GM12878 (cell line): Measurements from ENCODE around the gene BRD3. TPM values are rescaled to one million over a fixed set of nuclear protein-coding genes. Genes with fewer than 3 reads are reported as not detected.

Experiments
- ASH2L ChIP-seq: fragments of 300-600, 200-600 bp; sonication (generic); IDR thresholded peaks from 2 replicates; pipeline ENCODE4 v1.6.1; 2017; ENCODE audit warnings: low read depth, mild to moderate bottlenecking, borderline replicate concordance
- BHLHE40 ChIP-seq, 2 experiments: fragments of 450-650 bp in 1 of 2; IDR thresholded peaks; 2 replicates each; pipeline ENCODE4 v1.6.1; 2011 to 2017; ENCODE audit warnings: low read depth in 2 of 2, borderline replicate concordance in 1 of 2, improper control_type of control experiment in 1 of 2, low read length in 1 of 2, mild to moderate bottlenecking in 1 of 2
- FOXK2 ChIP-seq: fragments of 450-650 bp; IDR thresholded peaks from 2 replicates; pipeline ENCODE4 v1.6.1; 2017; ENCODE audit warnings: mild to moderate bottlenecking, moderate library complexity
- MEF2B ChIP-seq: fragments of 450-650 bp; IDR thresholded peaks from 2 replicates; pipeline ENCODE4 v1.6.1; 2018; ENCODE audit warnings: mild to moderate bottlenecking, moderate library complexity; ENCODE audit not compliant: partially characterized antibody, poor library complexity, severe bottlenecking
- MTA2 ChIP-seq: fragments of 450-650 bp; IDR thresholded peaks from 2 replicates; pipeline ENCODE4 v1.6.1; 2016; ENCODE audit warnings: low read depth, mild to moderate bottlenecking, moderate library complexity
- MXI1 ChIP-seq: fragments of 150-350 bp; IDR thresholded peaks from 2 replicates; pipeline ENCODE4 v1.6.1; 2011; ENCODE audit warnings: low read depth, mild to moderate bottlenecking, inconsistent platforms, low read length, improper control_type of control experiment
- NFYA ChIP-seq: IDR thresholded peaks from 2 replicates; pipeline ENCODE4 v1.6.1; 2011; ENCODE audit warnings: low read depth, mild to moderate bottlenecking, low read length, improper control_type of control experiment, borderline replicate concordance
- PAX8 ChIP-seq: fragments of 450-650 bp; IDR thresholded peaks from 2 replicates; pipeline ENCODE4 v1.6.1; 2017; ENCODE audit warnings: mild to moderate bottlenecking, moderate library complexity
- RAD51 ChIP-seq: fragments of 450-650 bp; IDR thresholded peaks from 2 replicates; pipeline ENCODE4 v1.6.1; 2016; ENCODE audit warnings: moderate library complexity, mild to moderate bottlenecking, inconsistent platforms
- RFX5 ChIP-seq: IDR thresholded peaks from 2 replicates; pipeline ENCODE4 v1.6.1; 2011; ENCODE audit warnings: low read depth, low read length, improper control_type of control experiment
- SPI1 ChIP-seq: IDR thresholded peaks from 2 replicates; pipeline ENCODE4 v1.6.1; 2011; ENCODE audit warnings: low read depth, mild to moderate bottlenecking, low read length, moderate library complexity, borderline replicate concordance; ENCODE audit not compliant: insufficient read depth
- STAT1 ChIP-seq: fragments of 450-650 bp; conservative IDR thresholded peaks from 2 replicates; pipeline ENCODE4 v1.6.1; 2014; ENCODE audit warnings: antibody characterized with exemption, mild to moderate bottlenecking
- polyA plus RNA-seq, 11 experiments: library from polyadenylated mRNA; depleted of rRNA in 4 of 11; unstranded in 6 of 11; stranded (reverse) in 5 of 11; fragments of >200 nt; fragmentation: Nextera tagmentation in 4 of 11; fragmentation: Illumina TruSeq in 1 of 11; extraction: Ambion mirVana in 4 of 11; extraction: Trizol in 1 of 11; gene quantifications; 1 replicate in 1 of 11; 2 replicates in 10 of 11; pipeline versions ENCODE4 v1.2.1 to v1.2.3, GENCODE V29; 2011 to 2016; ENCODE audit warnings: inconsistent platforms in 2 of 11, missing spikeins in 2 of 11, low read depth in 1 of 11
- total RNA-seq, 4 experiments: library from RNA; depleted of rRNA in 3 of 4; stranded (reverse); fragments of >200 nt in 3 of 4; fragmentation: Illumina TruSeq in 1 of 4; extraction: Trizol in 1 of 4; gene quantifications; 2 replicates each; pipeline versions ENCODE4 v1.2.1 to v1.2.3, GENCODE V29; 2013 to 2021
- TF ChIP-seq, protein P1 (sequence below): fragments of 450-650 bp; IDR thresholded peaks from 2 replicates; pipeline ENCODE4 v1.6.1; 2017; ENCODE audit warnings: mild to moderate bottlenecking, moderate library complexity
- TF ChIP-seq, protein P2 (sequence below): IDR thresholded peaks from 2 replicates; pipeline ENCODE4 v1.6.1; 2011; ENCODE audit warnings: borderline replicate concordance, low read depth, mild to moderate bottlenecking, moderate library complexity, low read length; ENCODE audit not compliant: insufficient read depth, poor library complexity, severe bottlenecking
- TF ChIP-seq, protein P3 (sequence below): IDR thresholded peaks from 2 replicates; pipeline ENCODE4 v1.6.1; 2012; ENCODE audit warnings: low read length, inconsistent platforms
- TF ChIP-seq, protein P4 (sequence below): fragments of 450-650 bp; IDR thresholded peaks from 2 replicates; pipeline ENCODE4 v1.6.1; 2017; ENCODE audit warnings: mild to moderate bottlenecking, low read depth, inconsistent platforms; ENCODE audit not compliant: poor library complexity, severe bottlenecking

Gene BRD3
- total and polyA plus RNA-seq, 10 of the 15 experiments (the other 5 are each of a cell fraction or from before 2014, with no cell fraction given) = 0.53 to 20.8 (median 4.8) TPM

DNA sequence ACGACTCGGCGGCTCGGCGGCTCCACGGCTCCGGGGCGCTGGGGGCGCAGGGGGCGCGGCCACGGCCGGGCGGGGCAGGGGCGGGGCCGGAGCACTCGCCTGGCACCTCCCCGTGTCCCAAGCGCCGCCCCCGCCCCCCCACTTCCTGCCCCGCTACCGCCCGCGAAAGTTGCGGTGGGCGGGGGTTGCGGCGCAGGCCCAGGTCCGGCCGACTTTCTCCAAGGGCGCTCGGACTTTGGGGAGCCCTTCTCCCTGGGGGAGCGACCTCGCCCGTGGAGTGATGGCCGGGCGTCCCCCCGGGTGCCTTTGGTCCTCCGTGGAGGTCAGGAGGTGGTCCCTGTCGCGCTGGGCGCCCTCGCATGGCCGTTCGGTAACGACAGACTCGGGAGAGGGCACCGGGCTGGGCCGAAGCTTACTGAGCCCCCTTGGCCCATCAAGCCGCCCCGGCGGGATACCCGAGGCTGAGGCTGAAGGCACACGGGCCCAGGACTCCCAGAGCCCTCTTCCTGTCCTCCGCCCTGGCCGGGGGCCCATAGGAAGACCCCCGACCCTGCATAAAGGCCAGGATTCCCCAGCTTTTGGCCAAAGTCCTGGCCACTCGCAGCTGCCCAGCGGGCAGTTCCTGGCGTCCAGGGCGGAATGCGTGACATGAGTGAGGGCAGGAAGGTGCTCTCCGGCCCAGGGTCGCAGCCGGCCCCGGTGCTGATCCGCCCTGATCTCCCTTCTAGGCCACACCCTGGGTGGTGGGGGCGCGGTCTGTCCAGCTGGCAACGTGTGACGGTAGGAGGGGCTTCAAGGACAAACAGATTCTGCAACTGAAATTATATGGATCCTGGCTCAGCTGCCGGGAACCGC is 74.8 kb downstream of the BRD3 start (continued):
- TF ChIP-seq, protein P1, sequence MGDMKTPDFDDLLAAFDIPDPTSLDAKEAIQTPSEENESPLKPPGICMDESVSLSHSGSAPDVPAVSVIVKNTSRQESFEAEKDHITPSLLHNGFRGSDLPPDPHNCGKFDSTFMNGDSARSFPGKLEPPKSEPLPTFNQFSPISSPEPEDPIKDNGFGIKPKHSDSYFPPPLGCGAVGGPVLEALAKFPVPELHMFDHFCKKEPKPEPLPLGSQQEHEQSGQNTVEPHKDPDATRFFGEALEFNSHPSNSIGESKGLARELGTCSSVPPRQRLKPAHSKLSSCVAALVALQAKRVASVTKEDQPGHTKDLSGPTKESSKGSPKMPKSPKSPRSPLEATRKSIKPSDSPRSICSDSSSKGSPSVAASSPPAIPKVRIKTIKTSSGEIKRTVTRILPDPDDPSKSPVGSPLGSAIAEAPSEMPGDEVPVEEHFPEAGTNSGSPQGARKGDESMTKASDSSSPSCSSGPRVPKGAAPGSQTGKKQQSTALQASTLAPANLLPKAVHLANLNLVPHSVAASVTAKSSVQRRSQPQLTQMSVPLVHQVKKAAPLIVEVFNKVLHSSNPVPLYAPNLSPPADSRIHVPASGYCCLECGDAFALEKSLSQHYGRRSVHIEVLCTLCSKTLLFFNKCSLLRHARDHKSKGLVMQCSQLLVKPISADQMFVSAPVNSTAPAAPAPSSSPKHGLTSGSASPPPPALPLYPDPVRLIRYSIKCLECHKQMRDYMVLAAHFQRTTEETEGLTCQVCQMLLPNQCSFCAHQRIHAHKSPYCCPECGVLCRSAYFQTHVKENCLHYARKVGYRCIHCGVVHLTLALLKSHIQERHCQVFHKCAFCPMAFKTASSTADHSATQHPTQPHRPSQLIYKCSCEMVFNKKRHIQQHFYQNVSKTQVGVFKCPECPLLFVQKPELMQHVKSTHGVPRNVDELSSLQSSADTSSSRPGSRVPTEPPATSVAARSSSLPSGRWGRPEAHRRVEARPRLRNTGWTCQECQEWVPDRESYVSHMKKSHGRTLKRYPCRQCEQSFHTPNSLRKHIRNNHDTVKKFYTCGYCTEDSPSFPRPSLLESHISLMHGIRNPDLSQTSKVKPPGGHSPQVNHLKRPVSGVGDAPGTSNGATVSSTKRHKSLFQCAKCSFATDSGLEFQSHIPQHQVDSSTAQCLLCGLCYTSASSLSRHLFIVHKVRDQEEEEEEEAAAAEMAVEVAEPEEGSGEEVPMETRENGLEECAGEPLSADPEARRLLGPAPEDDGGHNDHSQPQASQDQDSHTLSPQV = no peak
- no peak for TF ChIP-seq RAD51
- peak; percentile 34; the same call in 1 of the 2 replicates for TF ChIP-seq MXI1
- TF ChIP-seq RFX5 = no peak
- TF ChIP-seq, protein P2, sequence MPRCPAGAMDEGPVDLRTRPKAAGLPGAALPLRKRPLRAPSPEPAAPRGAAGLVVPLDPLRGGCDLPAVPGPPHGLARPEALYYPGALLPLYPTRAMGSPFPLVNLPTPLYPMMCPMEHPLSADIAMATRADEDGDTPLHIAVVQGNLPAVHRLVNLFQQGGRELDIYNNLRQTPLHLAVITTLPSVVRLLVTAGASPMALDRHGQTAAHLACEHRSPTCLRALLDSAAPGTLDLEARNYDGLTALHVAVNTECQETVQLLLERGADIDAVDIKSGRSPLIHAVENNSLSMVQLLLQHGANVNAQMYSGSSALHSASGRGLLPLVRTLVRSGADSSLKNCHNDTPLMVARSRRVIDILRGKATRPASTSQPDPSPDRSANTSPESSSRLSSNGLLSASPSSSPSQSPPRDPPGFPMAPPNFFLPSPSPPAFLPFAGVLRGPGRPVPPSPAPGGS = no peak
- TF ChIP-seq MTA2 = peak; percentile 29; the same call in 1 of the 2 replicates
- no peak for TF ChIP-seq NFYA
- TF ChIP-seq, protein P3, sequence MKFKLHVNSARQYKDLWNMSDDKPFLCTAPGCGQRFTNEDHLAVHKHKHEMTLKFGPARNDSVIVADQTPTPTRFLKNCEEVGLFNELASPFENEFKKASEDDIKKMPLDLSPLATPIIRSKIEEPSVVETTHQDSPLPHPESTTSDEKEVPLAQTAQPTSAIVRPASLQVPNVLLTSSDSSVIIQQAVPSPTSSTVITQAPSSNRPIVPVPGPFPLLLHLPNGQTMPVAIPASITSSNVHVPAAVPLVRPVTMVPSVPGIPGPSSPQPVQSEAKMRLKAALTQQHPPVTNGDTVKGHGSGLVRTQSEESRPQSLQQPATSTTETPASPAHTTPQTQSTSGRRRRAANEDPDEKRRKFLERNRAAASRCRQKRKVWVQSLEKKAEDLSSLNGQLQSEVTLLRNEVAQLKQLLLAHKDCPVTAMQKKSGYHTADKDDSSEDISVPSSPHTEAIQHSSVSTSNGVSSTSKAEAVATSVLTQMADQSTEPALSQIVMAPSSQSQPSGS = no peak
- TF ChIP-seq ASH2L = no peak
- TF ChIP-seq STAT1 = no peak
- no peak for TF ChIP-seq FOXK2
- TF ChIP-seq MEF2B = no peak
- no peak for TF ChIP-seq SPI1
- TF ChIP-seq, protein P4, sequence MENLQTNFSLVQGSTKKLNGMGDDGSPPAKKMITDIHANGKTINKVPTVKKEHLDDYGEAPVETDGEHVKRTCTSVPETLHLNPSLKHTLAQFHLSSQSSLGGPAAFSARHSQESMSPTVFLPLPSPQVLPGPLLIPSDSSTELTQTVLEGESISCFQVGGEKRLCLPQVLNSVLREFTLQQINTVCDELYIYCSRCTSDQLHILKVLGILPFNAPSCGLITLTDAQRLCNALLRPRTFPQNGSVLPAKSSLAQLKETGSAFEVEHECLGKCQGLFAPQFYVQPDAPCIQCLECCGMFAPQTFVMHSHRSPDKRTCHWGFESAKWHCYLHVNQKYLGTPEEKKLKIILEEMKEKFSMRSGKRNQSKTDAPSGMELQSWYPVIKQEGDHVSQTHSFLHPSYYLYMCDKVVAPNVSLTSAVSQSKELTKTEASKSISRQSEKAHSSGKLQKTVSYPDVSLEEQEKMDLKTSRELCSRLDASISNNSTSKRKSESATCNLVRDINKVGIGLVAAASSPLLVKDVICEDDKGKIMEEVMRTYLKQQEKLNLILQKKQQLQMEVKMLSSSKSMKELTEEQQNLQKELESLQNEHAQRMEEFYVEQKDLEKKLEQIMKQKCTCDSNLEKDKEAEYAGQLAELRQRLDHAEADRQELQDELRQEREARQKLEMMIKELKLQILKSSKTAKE = no peak
- peak in 1 of 2 experiments; percentile 5; a peak in 2 of 4 replicates for TF ChIP-seq BHLHE40 (IDR thresholded peaks at IDR 0.05; ENCODE audit: borderline replicate concordance in 1 of 2, low read depth in 2 of 2, low read length in 1 of 2)
- TF ChIP-seq PAX8 = no peak
